ENCODE results near the gene GAD1. TPM values are rescaled to one million over a fixed set of nuclear protein-coding genes. Genes with fewer than 3 reads are reported as not detected.

Gene GAD1
- total and polyA plus RNA-seq, 2 of the 8 experiments (the other 6 are each of a cell fraction or from before 2014, with no cell fraction given), result 0.65 to 1.0 TPM

DNA sequence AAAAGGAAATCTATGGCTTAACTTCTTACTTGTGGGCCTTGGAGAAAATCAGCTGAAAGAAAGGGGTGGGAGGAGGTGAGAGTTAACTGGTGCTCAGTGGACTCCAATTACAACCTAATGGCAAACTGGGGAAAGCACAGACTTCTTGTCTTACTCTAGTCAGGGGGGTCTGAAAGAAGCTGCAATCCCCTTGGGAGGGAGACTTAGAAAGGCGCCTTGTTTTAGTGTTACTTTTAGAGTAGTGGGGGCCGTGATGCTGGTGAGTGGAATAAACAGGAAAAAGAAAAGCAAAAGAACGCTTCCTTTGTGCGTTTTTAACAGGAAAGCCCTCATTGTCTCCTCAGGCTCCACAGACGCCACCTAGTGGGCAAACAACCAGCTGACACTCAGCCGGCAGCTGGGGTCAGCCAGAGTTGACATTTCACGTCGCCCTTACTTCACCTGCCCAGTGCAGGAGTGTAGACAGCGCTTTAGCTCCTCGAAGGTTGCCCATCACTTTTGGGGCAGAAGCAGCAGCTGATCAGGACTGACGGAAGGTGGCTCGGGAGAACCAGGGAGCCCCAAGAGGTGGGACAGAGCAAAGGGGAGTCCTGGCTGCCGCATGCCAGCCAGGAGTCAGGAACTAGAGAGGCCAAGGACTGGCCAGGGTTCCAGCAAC lies 56.5 kb downstream of the GAD1 start (continued):
- TF ChIP-seq CTCF (IDR thresholded peaks at IDR 0.05; ENCODE audit: control extremely low read depth in 1 of 3, insufficient read depth in 1 of 3, low read depth in 1 of 3, low read length in 3 of 3), result peak; percentile 82 to 97 (median 92)
- TF ChIP-seq KDM1A (IDR thresholded peaks at IDR 0.05; ENCODE audit: borderline replicate concordance, low read length), result no peak
- no peak for TF ChIP-seq JUN (IDR thresholded peaks at IDR 0.05; ENCODE audit: low read depth, low read length)
- TF ChIP-seq YY1 (IDR thresholded peaks at IDR 0.05; ENCODE audit: low read depth, low read length), result 0 out of 2 replicates have a peak, but pooled peaks have one; percentile 33
- TF ChIP-seq CHD7 (IDR thresholded peaks at IDR 0.05; ENCODE audit: insufficient replicate concordance, low read length), result peak; percentile 42
